Astrocyte (in vitro differentiated cells and primary cell): Measurements from ENCODE around the gene ADAMTS20. TPM values are rescaled to one million over a fixed set of nuclear protein-coding genes. Genes with fewer than 3 reads are reported as not detected.

Experiments used
- DNase-seq: peaks from one replicate; pipeline ENCODE4 v3.0.0-alpha.2; 2010; ENCODE audit warnings: low read depth
- FAIRE-seq: peaks from 2 replicates; lab custom pipeline; 2011; peaks lifted over from hg19 to GRCh38; lab: Jason Lieb, UNC
- H2AFZ ChIP-seq: 2 replicates; pipeline ENCODE4 v1.6.0; 2012; ENCODE audit warnings: low read depth, low read length, inconsistent platforms
- H3K27ac ChIP-seq: 2 replicates; pipeline ENCODE4 v1.5.1; 2011; ENCODE audit warnings: low read depth, low read length, inconsistent platforms
- H3K27me3 ChIP-seq: 2 replicates; pipeline ENCODE4 v1.6.0; 2011; ENCODE audit warnings: low read length, inconsistent platforms; ENCODE audit not compliant: insufficient read depth
- H3K36me3 ChIP-seq: 2 replicates; pipeline ENCODE4 v1.5.1; 2011; ENCODE audit warnings: low read length, inconsistent platforms; ENCODE audit not compliant: insufficient read depth
- H3K4me1 ChIP-seq: 2 replicates; pipeline ENCODE4 v1.5.1; 2011; ENCODE audit warnings: low read length, inconsistent platforms; ENCODE audit not compliant: insufficient read depth
- H3K4me2 ChIP-seq: 2 replicates; pipeline ENCODE4 v1.6.0; 2012; ENCODE audit warnings: low read length, inconsistent platforms
- H3K4me3 ChIP-seq: 2 replicates; pipeline ENCODE4 v1.5.1; 2011; ENCODE audit warnings: low read depth, mild to moderate bottlenecking, low read length, inconsistent platforms; ENCODE audit not compliant: insufficient read depth
- H3K79me2 ChIP-seq: 2 replicates; pipeline ENCODE4 v1.6.0; 2012; ENCODE audit warnings: mild to moderate bottlenecking, low read length, inconsistent platforms; ENCODE audit not compliant: insufficient read depth
- H3K9ac ChIP-seq: 2 replicates; pipeline ENCODE4 v1.6.0; 2012; ENCODE audit warnings: mild to moderate bottlenecking, low read length, inconsistent platforms
- H3K9me3 ChIP-seq: 2 replicates; pipeline ENCODE4 v1.5.1; 2012; ENCODE audit warnings: low read depth, mild to moderate bottlenecking, low read length, inconsistent platforms; ENCODE audit not compliant: insufficient read depth
- H4K20me1 ChIP-seq: 2 replicates; pipeline ENCODE4 v1.6.0; 2012; ENCODE audit warnings: low read length, inconsistent platforms; ENCODE audit not compliant: insufficient read depth
- H3K27ac Mint-ChIP-seq: one replicate; pipeline ENCODE4 v1.8.0; 2021; ENCODE audit warnings: mild to moderate bottlenecking, mixed read lengths; ENCODE audit not compliant: unreplicated experiment
- H3K27me3 Mint-ChIP-seq: one replicate; pipeline ENCODE4 v1.8.0; 2021; ENCODE audit warnings: low read depth, mixed read lengths; ENCODE audit not compliant: unreplicated experiment
- H3K36me3 Mint-ChIP-seq: one replicate; pipeline ENCODE4 v1.8.0; 2021; ENCODE audit warnings: low read depth, mixed read lengths; ENCODE audit not compliant: unreplicated experiment
- H3K4me1 Mint-ChIP-seq: one replicate; pipeline ENCODE4 v1.8.0; 2021; ENCODE audit warnings: low read depth, mixed read lengths; ENCODE audit not compliant: unreplicated experiment
- H3K4me3 Mint-ChIP-seq: one replicate; pipeline ENCODE4 v1.8.0; 2021; ENCODE audit warnings: mild to moderate bottlenecking, moderate library complexity, mixed read lengths; ENCODE audit not compliant: unreplicated experiment
- H3K9me3 Mint-ChIP-seq: one replicate; pipeline ENCODE4 v1.8.0; 2021; ENCODE audit warnings: mild to moderate bottlenecking, mixed read lengths; ENCODE audit not compliant: unreplicated experiment
- CTCF ChIP-seq: IDR thresholded peaks from 2 replicates; pipeline ENCODE4 v1.5.1; 2011; ENCODE audit warnings: low read depth, mild to moderate bottlenecking, inconsistent platforms, low read length, moderate library complexity; ENCODE audit not compliant: insufficient read depth
- EZH2 ChIP-seq: IDR thresholded peaks from 2 replicates; pipeline ENCODE4 v1.6.1; 2012; ENCODE audit warnings: mild to moderate bottlenecking, low read length, inconsistent platforms; ENCODE audit not compliant: insufficient read depth
- total RNA-seq: library from RNA; stranded (reverse); gene quantifications from 2 replicates; pipeline ENCODE4 v1.2.1, GENCODE V29; 2021

Gene ADAMTS20
- total RNA-seq, 1 donor from 2014 or later: 0.66 TPM

GRCh38 chr12:43571885-43572284 lies 19.9 kb upstream of the ADAMTS20 start:
- TF ChIP-seq CTCF (no peak), EZH2 (no peak)
- Histone ChIP-seq H3K79me2 (no peaks in the 10 kb centered on the region), H3K4me2 (no peak overlapping the region), H3K4me3 (no peak overlapping the region), H3K36me3 (no peaks in the 10 kb centered on the region), H3K9ac (no peak overlapping the region), H2AFZ (no peak overlapping the region), H3K9me3 (no peaks in the 10 kb centered on the region), H3K27ac (no peak overlapping the region), H4K20me1 (no peaks in the 10 kb centered on the region), H3K4me1 (no peaks in the 10 kb centered on the region), H3K27me3 (no peaks in the 10 kb centered on the region)
- H3K36me3 Mint-ChIP-seq: no peaks in the 10 kb centered on the region
- DNase-seq (no peak), FAIRE-seq (no peak)
- H3K27ac Mint-ChIP-seq: no peak overlapping the region
- no peaks in the 10 kb centered on the region for H3K4me1 Mint-ChIP-seq
- no peaks in the 10 kb centered on the region for H3K27me3 Mint-ChIP-seq
- H3K4me3 Mint-ChIP-seq: no peak overlapping the region
- peaks cover 2% of the 10 kb centered on the region for H3K9me3 Mint-ChIP-seq

- H3K4me3 Mint-ChIP-seq: no peak overlapping the region
- no peaks in the 10 kb centered on the region for H3K9me3 ChIP-seq
Observed at GRCh38 chr12:43556057-43556456, 4.1 kb upstream of the ADAMTS20 start.

More at GRCh38 chr12:43556057-43556456, 4.1 kb upstream of the ADAMTS20 start:
- Histone ChIP-seq H3K4me2 (no peak overlapping the region), H3K36me3 (no peaks in the 10 kb centered on the region), H3K4me3 (no peak overlapping the region), H4K20me1 (no peaks in the 10 kb centered on the region), H3K4me1 (peaks cover 6% of the 10 kb centered on the region), H3K9ac (no peak overlapping the region), H3K27ac (no peak overlapping the region), H3K79me2 (no peaks in the 10 kb centered on the region), H3K27me3 (peaks cover 8% of the 10 kb centered on the region), H2AFZ (no peak overlapping the region)
- H3K9me3 Mint-ChIP-seq: no peaks in the 10 kb centered on the region
- TF ChIP-seq CTCF (no peak), EZH2 (no peak)
- H3K27ac Mint-ChIP-seq: no peak overlapping the region
- peaks cover 13% of the 10 kb centered on the region for H3K27me3 Mint-ChIP-seq
- no peaks in the 10 kb centered on the region for H3K36me3 Mint-ChIP-seq
- peaks cover 2% of the 10 kb centered on the region for H3K4me1 Mint-ChIP-seq
- DNase-seq (no peak), FAIRE-seq (no peak)
